Cardiac fibroblast (primary cell): ENCODE results near the gene PTPN9.

Experiments used
- DNase-seq, 2 donors: peaks; one replicate each; pipeline versions ENCODE4 v3.0.0 to v3.0.0-alpha.2; 2010; ENCODE audit warnings: low read depth in 2 of 2
- H3K4me3 ChIP-seq, 2 donors: replicated peaks in 1 of 2; 1 replicate in 1 of 2; 2 replicates in 1 of 2; pipeline ENCODE4 v1.5.1; 2011; ENCODE audit warnings: low read depth in 2 of 2, low read length in 2 of 2, mild to moderate bottlenecking in 2 of 2, moderate library complexity in 1 of 2
- CTCF ChIP-seq: IDR thresholded peaks from one replicate; pipeline ENCODE4 v1.5.1; 2011; ENCODE audit warnings: low read depth, mild to moderate bottlenecking, low read length, inconsistent platforms

PTPN9 gene

GRCh38 chr15:75437721-75438120 lies 141.4 kb downstream of the PTPN9 start:
- no peak for TF ChIP-seq CTCF
- no peak overlapping the region for H3K4me3 ChIP-seq
- no peak for DNase-seq

GRCh38 chr15:75436881-75437280 lies 142.2 kb downstream of the PTPN9 start:
- DNase-seq = no peak
- TF ChIP-seq CTCF = no peak
- no peak overlapping the region for H3K4me3 ChIP-seq

- TF ChIP-seq CTCF = no peak
- DNase-seq = peak in 1 of 2 donors; percentile 11
- H3K4me3 ChIP-seq = no peak overlapping the region
Observed at GRCh38 chr15:75431682-75432081, 147.4 kb downstream of the PTPN9 start.

- no peak for TF ChIP-seq CTCF
- H3K4me3 ChIP-seq = no peak overlapping the region
- DNase-seq = peak in 1 of 2 donors; percentile 7
Observed at GRCh38 chr15:75431270-75431669, 147.8 kb downstream of the PTPN9 start.

GRCh38 chr15:75430259-75430658 lies 148.9 kb downstream of the PTPN9 start:
- H3K4me3 ChIP-seq = no peak overlapping the region
- TF ChIP-seq CTCF = no peak
- DNase-seq = no peak

GRCh38 chr15:75428152-75428551 lies 151.0 kb downstream of the PTPN9 start:
- no peak for DNase-seq
- H3K4me3 ChIP-seq = no peak overlapping the region
- no peak for TF ChIP-seq CTCF

- TF ChIP-seq CTCF = no peak
- no peak overlapping the region for H3K4me3 ChIP-seq
- DNase-seq = no peak
Observed at GRCh38 chr15:75425966-75426500, 153.1 kb downstream of the PTPN9 start.
